IPS-18a (cell line): ENCODE measurements around the gene TMEM200A.

Source experiments
- H3K27ac ChIP-seq: one replicate; pipeline ENCODE4 v1.5.1; 2013; ENCODE audit warnings: low read length
- H3K27me3 ChIP-seq: one replicate; pipeline ENCODE4 v1.6.1; 2013; ENCODE audit warnings: mild to moderate bottlenecking, low read length; ENCODE audit not compliant: control insufficient read depth, insufficient read depth
- H3K36me3 ChIP-seq: one replicate; pipeline ENCODE4 v1.6.1; 2013; ENCODE audit warnings: low read depth, low read length; ENCODE audit not compliant: control insufficient read depth
- H3K4me1 ChIP-seq: one replicate; pipeline ENCODE4 v1.6.1; 2013; ENCODE audit warnings: low read depth, low read length; ENCODE audit not compliant: control insufficient read depth
- H3K4me3 ChIP-seq: one replicate; pipeline ENCODE4 v1.5.1; 2013; ENCODE audit warnings: low read length
- H3K9ac ChIP-seq: one replicate; pipeline ENCODE4 v1.6.1; 2013; ENCODE audit warnings: mild to moderate bottlenecking, low read length, moderate library complexity
- H3K9me3 ChIP-seq: one replicate; pipeline ENCODE4 v1.6.1; 2013; ENCODE audit warnings: low read depth, low read length; ENCODE audit not compliant: control insufficient read depth

Gene TMEM200A

GRCh38 chr6:130426066-130426721 lies 60.4 kb downstream of the TMEM200A start:
- Histone ChIP-seq H3K4me1 (peaks cover 17% of the 10 kb centered on the region), H3K36me3 (no peaks in the 10 kb centered on the region), H3K9me3 (no peaks in the 10 kb centered on the region), H3K4me3 (no peak overlapping the region), H3K27me3 (no peaks in the 10 kb centered on the region), H3K27ac (no peak overlapping the region), H3K9ac (no peak overlapping the region)

GRCh38 chr6:130431346-130431852 lies 65.6 kb downstream of the TMEM200A start:
- Histone ChIP-seq H3K9me3 (no peaks in the 10 kb centered on the region), H3K9ac (no peak overlapping the region), H3K36me3 (no peaks in the 10 kb centered on the region), H3K4me3 (no peak overlapping the region), H3K4me1 (peaks cover 3% of the 10 kb centered on the region), H3K27ac (no peak overlapping the region), H3K27me3 (no peaks in the 10 kb centered on the region)

- H3K27me3 ChIP-seq = no peaks in the 10 kb centered on the region
- no peak overlapping the region for H3K9ac ChIP-seq
- H3K4me3 ChIP-seq = no peak overlapping the region
- H3K4me1 ChIP-seq = peaks cover 3% of the 10 kb centered on the region
- no peaks in the 10 kb centered on the region for H3K36me3 ChIP-seq
- H3K27ac ChIP-seq = no peak overlapping the region
- H3K9me3 ChIP-seq = no peaks in the 10 kb centered on the region
Observed at GRCh38 chr6:130432838-130433237, 67.0 kb downstream of the TMEM200A start.

GRCh38 chr6:130434174-130434873 lies 68.5 kb downstream of the TMEM200A start:
- Histone ChIP-seq H3K27ac (no peak overlapping the region), H3K27me3 (no peaks in the 10 kb centered on the region), H3K36me3 (no peaks in the 10 kb centered on the region), H3K9ac (no peak overlapping the region), H3K4me1 (peaks cover 3% of the 10 kb centered on the region), H3K4me3 (no peak overlapping the region), H3K9me3 (no peaks in the 10 kb centered on the region)

- H3K9me3 ChIP-seq = no peaks in the 10 kb centered on the region
- H3K4me3 ChIP-seq = no peak overlapping the region
- H3K9ac ChIP-seq = no peak overlapping the region
- no peak overlapping the region for H3K27ac ChIP-seq
- H3K36me3 ChIP-seq = no peaks in the 10 kb centered on the region
- H3K4me1 ChIP-seq = peaks cover 3% of the 10 kb centered on the region
- no peaks in the 10 kb centered on the region for H3K27me3 ChIP-seq
Observed at GRCh38 chr6:130435181-130435580, 69.4 kb downstream of the TMEM200A start.

GRCh38 chr6:130437961-130438360 lies 72.1 kb downstream of the TMEM200A start:
- no peak overlapping the region for H3K4me3 ChIP-seq
- peaks cover 9% of the 10 kb centered on the region for H3K36me3 ChIP-seq
- no peak overlapping the region for H3K27ac ChIP-seq
- no peak overlapping the region for H3K9ac ChIP-seq
- H3K27me3 ChIP-seq = no peaks in the 10 kb centered on the region
- H3K9me3 ChIP-seq = no peaks in the 10 kb centered on the region
- no peaks in the 10 kb centered on the region for H3K4me1 ChIP-seq

GRCh38 chr6:130447374-130447773 lies 81.6 kb downstream of the TMEM200A start:
- no peaks in the 10 kb centered on the region for H3K9me3 ChIP-seq
- H3K27me3 ChIP-seq = no peaks in the 10 kb centered on the region
- no peaks in the 10 kb centered on the region for H3K36me3 ChIP-seq
- H3K9ac ChIP-seq = no peak overlapping the region
- no peak overlapping the region for H3K4me3 ChIP-seq
- no peak overlapping the region for H3K27ac ChIP-seq
- H3K4me1 ChIP-seq = no peaks in the 10 kb centered on the region

- Histone ChIP-seq H3K27me3 (no peaks in the 10 kb centered on the region), H3K4me3 (no peak overlapping the region), H3K36me3 (no peaks in the 10 kb centered on the region), H3K9me3 (no peaks in the 10 kb centered on the region), H3K9ac (no peak overlapping the region), H3K4me1 (peaks cover 3% of the 10 kb centered on the region), H3K27ac (no peak overlapping the region)
Observed at GRCh38 chr6:130452336-130452735, 86.5 kb downstream of the TMEM200A start.

- Histone ChIP-seq H3K27me3 (no peaks in the 10 kb centered on the region), H3K9ac (no peak overlapping the region), H3K27ac (no peak overlapping the region), H3K36me3 (no peaks in the 10 kb centered on the region), H3K9me3 (no peaks in the 10 kb centered on the region), H3K4me1 (peaks cover 3% of the 10 kb centered on the region), H3K4me3 (no peak overlapping the region)
Observed at GRCh38 chr6:130453230-130453629, 87.4 kb downstream of the TMEM200A start.

- Histone ChIP-seq H3K4me3 (no peak overlapping the region), H3K27ac (no peak overlapping the region), H3K9ac (no peak overlapping the region), H3K4me1 (peaks cover 3% of the 10 kb centered on the region), H3K9me3 (no peaks in the 10 kb centered on the region), H3K36me3 (no peaks in the 10 kb centered on the region), H3K27me3 (no peaks in the 10 kb centered on the region)
Observed at GRCh38 chr6:130457605-130458004, 91.8 kb downstream of the TMEM200A start.

- no peaks in the 10 kb centered on the region for H3K9me3 ChIP-seq
- H3K36me3 ChIP-seq = no peaks in the 10 kb centered on the region
- no peaks in the 10 kb centered on the region for H3K4me1 ChIP-seq
- H3K9ac ChIP-seq = no peak overlapping the region
- H3K27ac ChIP-seq = no peak overlapping the region
- no peak overlapping the region for H3K4me3 ChIP-seq
- no peaks in the 10 kb centered on the region for H3K27me3 ChIP-seq
Observed at GRCh38 chr6:130459316-130459715, 93.5 kb downstream of the TMEM200A start.

- Histone ChIP-seq H3K27me3 (no peaks in the 10 kb centered on the region), H3K4me3 (no peak overlapping the region), H3K4me1 (no peaks in the 10 kb centered on the region), H3K27ac (no peak overlapping the region), H3K36me3 (no peaks in the 10 kb centered on the region), H3K9ac (no peak overlapping the region), H3K9me3 (no peaks in the 10 kb centered on the region)
Observed at GRCh38 chr6:130460934-130461333, 95.1 kb downstream of the TMEM200A start.
